ENCODE measurements around the gene MBOAT7. TPM values are rescaled to one million over a fixed set of nuclear protein-coding genes. Genes with fewer than 3 reads are reported as not detected.

The MBOAT7 gene
- total and polyA plus RNA-seq, 2 of the 4 experiments (the other 2 are of a cell fraction): 11.3 to 121 TPM

DNA sequence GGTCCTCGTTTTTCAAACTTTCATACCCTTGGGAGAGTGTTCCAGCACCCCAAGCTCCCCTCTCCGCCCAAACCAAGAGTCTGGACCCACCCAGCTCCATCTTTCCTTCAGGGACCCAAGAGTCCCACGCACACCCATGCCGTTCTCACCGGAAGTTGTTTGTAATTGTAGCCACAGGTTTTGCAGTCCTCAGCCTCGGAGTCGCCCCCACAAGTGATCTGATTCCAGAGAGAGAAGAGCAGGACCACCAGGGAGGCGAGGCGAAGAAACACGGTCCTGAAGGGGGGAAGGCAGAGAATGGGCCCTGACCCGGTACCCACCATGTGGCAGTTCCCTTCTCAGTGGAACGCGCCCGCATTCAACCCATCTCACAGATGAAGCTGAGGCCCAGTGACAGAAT is 26.5 kb downstream of the MBOAT7 start:
- Histone ChIP-seq H3K56ac (ENCODE audit: extremely low read depth, insufficient read depth, low read length) (no peak overlapping the region), H3K18ac (ENCODE audit: low read depth, low read length) (no peak overlapping the region), H3K4me2 (ENCODE audit: low read depth, low read length) (no peak overlapping the region), H2BK20ac (ENCODE audit: low read depth, low read length) (no peak overlapping the region), H3K4me3 (ENCODE audit: insufficient read depth, low read depth, low read length) (no peak overlapping the region), H3K4me1 (ENCODE audit: control insufficient read depth, insufficient read depth, low read length) (peaks cover 11% of the 10 kb centered on the region), H3K23ac (ENCODE audit: low read depth, low read length) (no peak overlapping the region), H3K36me3 (ENCODE audit: control insufficient read depth, insufficient read depth, low read length) (peaks cover 4% of the 10 kb centered on the region; the same call in 1 of the 2 replicates), H2AFZ (replicated peaks; ENCODE audit: low read length, poor library complexity) (peak overlapping the region; percentile 89), H3K4ac (ENCODE audit: low read depth, low read length) (no peak overlapping the region), H3K9ac (ENCODE audit: low read depth, low read length) (no peak overlapping the region), H2BK15ac (ENCODE audit: low read depth, low read length) (no peak overlapping the region), H3K79me1 (ENCODE audit: low read depth in 1 of 2, low read length in 2 of 2) (peaks cover 10 to 29% of the 10 kb centered on the region in 2 experiments; a peak in 3 of 4 replicates), H3K9me3 (ENCODE audit: control insufficient read depth, insufficient read depth, low read length) (no peaks in the 10 kb centered on the region), H3K27ac (ENCODE audit: insufficient read depth, low read length) (no peak overlapping the region), H4K91ac (ENCODE audit: insufficient read depth, low read depth, low read length) (no peak overlapping the region), H3K14ac (replicated peaks; ENCODE audit: low read depth, low read length) (no peak overlapping the region), H3K27me3 (ENCODE audit: control insufficient read depth, insufficient read depth, low read length) (no peaks in the 10 kb centered on the region), H2BK5ac (ENCODE audit: low read depth, low read length, poor library complexity, severe bottlenecking) (no peak overlapping the region), H2AK5ac (ENCODE audit: low read depth, low read length) (no peak overlapping the region), H4K20me1 (ENCODE audit: insufficient read depth, low read length) (no peaks in the 10 kb centered on the region), H2AK9ac (replicated peaks; ENCODE audit: low read depth, low read length, poor library complexity) (no peak overlapping the region), H3K9me1 (ENCODE audit: insufficient read depth, low read length) (no peaks in the 10 kb centered on the region; the same call in none of the 2 replicates), H2BK120ac (ENCODE audit: low read depth, low read length) (no peak overlapping the region), H4K5ac (ENCODE audit: low read depth, low read length) (no peak overlapping the region), H4K8ac (ENCODE audit: low read depth in 2 of 2, low read length in 2 of 2) (no peak overlapping the region)
- DNase-seq (no peak), ATAC-seq (ENCODE audit: low read depth) (no peak)
- intact Hi-C loops (cut with micrococcal nuclease): no loop called here
- in situ Hi-C loops (cut with MboI; ENCODE audit: low sequenced_read_pairs): no loop called here
- TF ChIP-seq RFX5 (IDR thresholded peaks at IDR 0.05; ENCODE audit: low read depth, low read length): no peak
- no peak for TF ChIP-seq MAFK (IDR thresholded peaks at IDR 0.05; ENCODE audit: low read depth, low read length)
- TF ChIP-seq, protein P1, sequence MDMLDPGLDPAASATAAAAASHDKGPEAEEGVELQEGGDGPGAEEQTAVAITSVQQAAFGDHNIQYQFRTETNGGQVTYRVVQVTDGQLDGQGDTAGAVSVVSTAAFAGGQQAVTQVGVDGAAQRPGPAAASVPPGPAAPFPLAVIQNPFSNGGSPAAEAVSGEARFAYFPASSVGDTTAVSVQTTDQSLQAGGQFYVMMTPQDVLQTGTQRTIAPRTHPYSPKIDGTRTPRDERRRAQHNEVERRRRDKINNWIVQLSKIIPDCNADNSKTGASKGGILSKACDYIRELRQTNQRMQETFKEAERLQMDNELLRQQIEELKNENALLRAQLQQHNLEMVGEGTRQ (IDR thresholded peaks at IDR 0.05; ENCODE audit: low read depth, low read length): no peak
- TF ChIP-seq, protein P2, sequence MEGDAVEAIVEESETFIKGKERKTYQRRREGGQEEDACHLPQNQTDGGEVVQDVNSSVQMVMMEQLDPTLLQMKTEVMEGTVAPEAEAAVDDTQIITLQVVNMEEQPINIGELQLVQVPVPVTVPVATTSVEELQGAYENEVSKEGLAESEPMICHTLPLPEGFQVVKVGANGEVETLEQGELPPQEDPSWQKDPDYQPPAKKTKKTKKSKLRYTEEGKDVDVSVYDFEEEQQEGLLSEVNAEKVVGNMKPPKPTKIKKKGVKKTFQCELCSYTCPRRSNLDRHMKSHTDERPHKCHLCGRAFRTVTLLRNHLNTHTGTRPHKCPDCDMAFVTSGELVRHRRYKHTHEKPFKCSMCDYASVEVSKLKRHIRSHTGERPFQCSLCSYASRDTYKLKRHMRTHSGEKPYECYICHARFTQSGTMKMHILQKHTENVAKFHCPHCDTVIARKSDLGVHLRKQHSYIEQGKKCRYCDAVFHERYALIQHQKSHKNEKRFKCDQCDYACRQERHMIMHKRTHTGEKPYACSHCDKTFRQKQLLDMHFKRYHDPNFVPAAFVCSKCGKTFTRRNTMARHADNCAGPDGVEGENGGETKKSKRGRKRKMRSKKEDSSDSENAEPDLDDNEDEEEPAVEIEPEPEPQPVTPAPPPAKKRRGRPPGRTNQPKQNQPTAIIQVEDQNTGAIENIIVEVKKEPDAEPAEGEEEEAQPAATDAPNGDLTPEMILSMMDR (conservative IDR thresholded peaks at IDR 0.05; ENCODE audit: low read depth, low read length): no peak
- TF ChIP-seq RAD21 (IDR thresholded peaks at IDR 0.05; ENCODE audit: low read length): no peak
- TF ChIP-seq FOS (IDR thresholded peaks at IDR 0.05; ENCODE audit: low read depth, low read length): no peak
- no peak for TF ChIP-seq MAZ (IDR thresholded peaks at IDR 0.05; ENCODE audit: borderline replicate concordance, low read depth, low read length)
- no peak for TF ChIP-seq CEBPB (IDR thresholded peaks at IDR 0.05; ENCODE audit: low read depth, low read length)
- no peak for TF ChIP-seq POLR2A (IDR thresholded peaks at IDR 0.05; ENCODE audit: low read depth, low read length)
- TF ChIP-seq, protein P3, sequence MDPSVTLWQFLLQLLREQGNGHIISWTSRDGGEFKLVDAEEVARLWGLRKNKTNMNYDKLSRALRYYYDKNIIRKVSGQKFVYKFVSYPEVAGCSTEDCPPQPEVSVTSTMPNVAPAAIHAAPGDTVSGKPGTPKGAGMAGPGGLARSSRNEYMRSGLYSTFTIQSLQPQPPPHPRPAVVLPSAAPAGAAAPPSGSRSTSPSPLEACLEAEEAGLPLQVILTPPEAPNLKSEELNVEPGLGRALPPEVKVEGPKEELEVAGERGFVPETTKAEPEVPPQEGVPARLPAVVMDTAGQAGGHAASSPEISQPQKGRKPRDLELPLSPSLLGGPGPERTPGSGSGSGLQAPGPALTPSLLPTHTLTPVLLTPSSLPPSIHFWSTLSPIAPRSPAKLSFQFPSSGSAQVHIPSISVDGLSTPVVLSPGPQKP (IDR thresholded peaks at IDR 0.05; ENCODE audit: borderline replicate concordance, low read depth, low read length): no peak
- no peak for TF ChIP-seq NFE2L2 (IDR thresholded peaks at IDR 0.05; ENCODE audit: low read depth, low read length)
- TF ChIP-seq CHD1 (IDR thresholded peaks at IDR 0.05; ENCODE audit: low read depth, low read length): no peak
- no peak for TF ChIP-seq MXI1 (IDR thresholded peaks at IDR 0.05; ENCODE audit: borderline replicate concordance, low read depth, low read length)
- TF ChIP-seq SMC3 (IDR thresholded peaks at IDR 0.05; ENCODE audit: low read depth, low read length): no peak
- CTCF ChIA-PET: no interaction called here
- WGBS, 2 experiments (ENCODE audit: extremely low coverage in 2 of 2, insufficient read length in 1 of 2): 55% methylated on average over 4 of the region's 14 CpGs; no CpG with 5 or more reads in 1 of the 2 experiments
- POLR2A ChIA-PET (ENCODE audit: unreplicated experiment): no interaction called here
- dilution Hi-C loops (cut with HindIII; ENCODE audit: low sequenced_read_pairs, unreplicated experiment): no loop called here
- BruUV-seq (replicated peaks): no TSS peak

All from IMR-90 (cell line).